GM23338 (cell line): Measurements from ENCODE around the gene DLGAP4. TPM values are rescaled to one million over a fixed set of nuclear protein-coding genes. Genes with fewer than 3 reads are reported as not detected.

Experiments used
- ATAC-seq: fragments of 200-7000 bp; cut with Tn5 transposase; 3 replicates; pipeline ENCODE4 v1.9.1; 2020
- DNase-seq: peaks from one replicate; pipeline ENCODE4 v3.0.0-alpha.2; 2015; ENCODE audit warnings: low spot score
- H2AFZ ChIP-seq: fragments of 200-600 bp; sonication (generic); 2 replicates; pipeline ENCODE4 v1.8.0; 2016; ENCODE audit warnings: antibody characterized with exemption, mild to moderate bottlenecking, moderate library complexity
- H3F3A ChIP-seq: fragments of 200-600 bp; sonication (generic); replicated peaks from 2 replicates; pipeline ENCODE4 v1.8.0; 2017; ENCODE audit warnings: antibody characterized with exemption, mixed run types, low read depth
- H3K27ac ChIP-seq: fragments of 200-600 bp; sonication (generic); 2 replicates; pipeline ENCODE4 v1.6.1; 2016; ENCODE audit warnings: low read depth
- H3K27me3 ChIP-seq: fragments of 200-600 bp; sonication (generic); 2 replicates; pipeline ENCODE4 v1.8.0; 2016; ENCODE audit warnings: mild to moderate bottlenecking, mixed run types, moderate library complexity; ENCODE audit not compliant: insufficient read depth
- H3K36me3 ChIP-seq: fragments of 200-600 bp; sonication (generic); 2 replicates; pipeline ENCODE4 v1.8.0; 2016; ENCODE audit warnings: mild to moderate bottlenecking; ENCODE audit not compliant: insufficient read depth
- H3K4me1 ChIP-seq: fragments of 200-600 bp; sonication (generic); 2 replicates; pipeline ENCODE4 v1.8.0; 2016; ENCODE audit warnings: mild to moderate bottlenecking, moderate library complexity; ENCODE audit not compliant: insufficient read depth
- H3K4me2 ChIP-seq: fragments of 200-600 bp; sonication (generic); 2 replicates; pipeline ENCODE4 v1.7.1; 2017; ENCODE audit warnings: mixed run types
- H3K4me3 ChIP-seq: fragments of 200-600 bp; sonication (generic); 2 replicates; pipeline ENCODE4 v1.6.1; 2016; ENCODE audit warnings: mixed run types
- H3K79me2 ChIP-seq: fragments of 200-600 bp; sonication (generic); replicated peaks from 2 replicates; pipeline ENCODE4 v1.8.0; 2017; ENCODE audit warnings: mild to moderate bottlenecking; ENCODE audit not compliant: insufficient read depth
- H3K9me2 ChIP-seq: fragments of 200-600 bp; sonication (generic); 2 replicates; pipeline ENCODE4 v1.8.0; 2017; ENCODE audit not compliant: insufficient read depth
- H4K20me1 ChIP-seq: fragments of 200-600 bp; sonication (generic); replicated peaks from 2 replicates; pipeline ENCODE4 v1.8.0; 2017; ENCODE audit warnings: mild to moderate bottlenecking; ENCODE audit not compliant: insufficient read depth
- H3K27ac Mint-ChIP-seq: 2 replicates; pipeline ENCODE4 v1.8.0; 2020; ENCODE audit warnings: inconsistent platforms, mild to moderate bottlenecking, moderate library complexity, mixed read lengths
- H3K27me3 Mint-ChIP-seq: 3 replicates; pipeline ENCODE4 v1.8.0; 2022; ENCODE audit warnings: low read depth, mild to moderate bottlenecking, moderate library complexity, mixed read lengths, inconsistent platforms; ENCODE audit not compliant: insufficient read depth, poor library complexity
- H3K36me3 Mint-ChIP-seq: 3 replicates; pipeline ENCODE4 v1.8.0; 2021; ENCODE audit warnings: low read depth, mild to moderate bottlenecking, inconsistent platforms, moderate library complexity, mixed read lengths
- H3K4me1 Mint-ChIP-seq: 3 replicates; pipeline ENCODE4 v1.8.0; 2020; ENCODE audit warnings: mild to moderate bottlenecking, inconsistent platforms, mixed read lengths
- H3K4me3 Mint-ChIP-seq: 3 replicates; pipeline ENCODE4 v1.8.0; 2021; ENCODE audit warnings: moderate library complexity, mild to moderate bottlenecking, inconsistent platforms, mixed read lengths
- H3K9me3 Mint-ChIP-seq: 3 replicates; pipeline ENCODE4 v1.8.0; 2020; ENCODE audit warnings: moderate library complexity, mild to moderate bottlenecking, inconsistent platforms, mixed read lengths
- CREB1 ChIP-seq: fragments of 250-450 bp; sonication (Bioruptor Pico); IDR thresholded peaks from 2 replicates; pipeline ENCODE4 v1.5.0; 2020; ENCODE audit warnings: low read depth, mild to moderate bottlenecking, moderate library complexity
- CTCF ChIP-seq, 2 experiments: fragments of 200-600 bp in 1 of 2; sonication (generic) in 1 of 2; conservative IDR thresholded peaks; 2 replicates each; pipeline versions ENCODE4 v1.5.1 to v1.6.1; 2016 to 2017; ENCODE audit warnings: antibody characterized with exemption in 2 of 2, low read depth in 2 of 2, mild to moderate bottlenecking in 2 of 2, moderate library complexity in 1 of 2
- EZH2 ChIP-seq: fragments of 200-600 bp; sonication (generic); IDR thresholded peaks from one replicate; pipeline ENCODE4 v1.8.0; 2017; ENCODE audit warnings: antibody characterized with exemption, mild to moderate bottlenecking, low read depth; ENCODE audit not compliant: unreplicated experiment
- EZH2phosphoT487 ChIP-seq: fragments of 200-600 bp; sonication (generic); IDR thresholded peaks from one replicate; pipeline ENCODE4 v1.8.1; 2018; ENCODE audit warnings: antibody characterized with exemption; ENCODE audit not compliant: unreplicated experiment
- JUNB ChIP-seq: IDR thresholded peaks from one replicate; pipeline ENCODE4 v1.6.1; 2016; ENCODE audit warnings: antibody characterized with exemption; ENCODE audit not compliant: unreplicated experiment
- NANOG ChIP-seq: IDR thresholded peaks from 2 replicates; pipeline ENCODE4 v1.6.1; 2016; ENCODE audit warnings: antibody characterized with exemption, borderline replicate concordance
- POLR2AphosphoS5 ChIP-seq: IDR thresholded peaks from 2 replicates; pipeline ENCODE4 v1.6.1; 2016; ENCODE audit warnings: antibody characterized with exemption, low read depth
- STAT1 ChIP-seq: IDR thresholded peaks from one replicate; pipeline ENCODE4 v1.6.1; 2016; ENCODE audit warnings: antibody characterized with exemption; ENCODE audit not compliant: unreplicated experiment
- ZNF114 ChIP-seq: fragments of 250-450 bp; sonication (Bioruptor Pico); IDR thresholded peaks from 2 replicates; pipeline ENCODE4 v1.5.0; 2020; ENCODE audit warnings: mild to moderate bottlenecking, moderate library complexity
- ZNF331 ChIP-seq: fragments of 250-450 bp; sonication (Bioruptor Pico); IDR thresholded peaks from 2 replicates; pipeline ENCODE4 v1.5.0; 2020; ENCODE audit warnings: low read depth, mild to moderate bottlenecking, moderate library complexity
- polyA plus RNA-seq: library from polyadenylated mRNA; unstranded; fragments of >200 nt; fragmentation: Nextera tagmentation; extraction: Ambion mirVana; gene quantifications from 2 replicates; pipeline ENCODE4 v1.2.1, GENCODE V29; 2016
- total RNA-seq: library from RNA; depleted of rRNA; stranded (reverse); fragments of >200 nt; shearing (Covaris generic); gene quantifications from 2 replicates; pipeline ENCODE4 v1.2.3, GENCODE V29; 2014
- TF ChIP-seq, protein P1 (sequence below): IDR thresholded peaks from 2 replicates; pipeline ENCODE4 v1.6.1; 2016; ENCODE audit warnings: antibody characterized with exemption
- TF ChIP-seq, protein P2 (sequence below): IDR thresholded peaks from one replicate; pipeline ENCODE4 v1.6.1; 2018; ENCODE audit warnings: antibody characterized with exemption; ENCODE audit not compliant: unreplicated experiment

DLGAP4 gene
- total and polyA plus RNA-seq, 2 experiments from 2014 or later, result 46.1 to 52.2 TPM

DNA sequence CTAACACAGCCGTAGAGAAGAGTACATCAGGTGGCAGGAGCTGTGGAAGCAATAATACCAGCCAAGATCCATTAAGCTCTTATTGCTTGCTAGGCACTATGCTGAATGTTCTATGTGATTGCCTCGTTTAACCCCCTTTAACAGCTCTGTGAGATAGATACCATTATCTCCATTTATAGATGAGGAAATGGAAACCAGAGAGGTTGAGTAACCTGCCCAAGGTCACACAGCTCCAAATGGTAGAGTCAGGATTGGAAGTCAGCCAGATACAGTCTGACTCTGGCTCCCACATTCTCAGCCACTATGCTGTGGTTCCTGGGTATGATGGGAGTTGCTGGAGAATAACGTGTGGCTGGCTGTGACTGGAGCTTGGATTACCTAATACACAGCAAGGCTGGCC, 92.4 kb downstream of the DLGAP4 start (continued):
- TF ChIP-seq, protein P1, sequence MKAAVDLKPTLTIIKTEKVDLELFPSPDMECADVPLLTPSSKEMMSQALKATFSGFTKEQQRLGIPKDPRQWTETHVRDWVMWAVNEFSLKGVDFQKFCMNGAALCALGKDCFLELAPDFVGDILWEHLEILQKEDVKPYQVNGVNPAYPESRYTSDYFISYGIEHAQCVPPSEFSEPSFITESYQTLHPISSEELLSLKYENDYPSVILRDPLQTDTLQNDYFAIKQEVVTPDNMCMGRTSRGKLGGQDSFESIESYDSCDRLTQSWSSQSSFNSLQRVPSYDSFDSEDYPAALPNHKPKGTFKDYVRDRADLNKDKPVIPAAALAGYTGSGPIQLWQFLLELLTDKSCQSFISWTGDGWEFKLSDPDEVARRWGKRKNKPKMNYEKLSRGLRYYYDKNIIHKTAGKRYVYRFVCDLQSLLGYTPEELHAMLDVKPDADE, result no peak
- TF ChIP-seq, protein P2, sequence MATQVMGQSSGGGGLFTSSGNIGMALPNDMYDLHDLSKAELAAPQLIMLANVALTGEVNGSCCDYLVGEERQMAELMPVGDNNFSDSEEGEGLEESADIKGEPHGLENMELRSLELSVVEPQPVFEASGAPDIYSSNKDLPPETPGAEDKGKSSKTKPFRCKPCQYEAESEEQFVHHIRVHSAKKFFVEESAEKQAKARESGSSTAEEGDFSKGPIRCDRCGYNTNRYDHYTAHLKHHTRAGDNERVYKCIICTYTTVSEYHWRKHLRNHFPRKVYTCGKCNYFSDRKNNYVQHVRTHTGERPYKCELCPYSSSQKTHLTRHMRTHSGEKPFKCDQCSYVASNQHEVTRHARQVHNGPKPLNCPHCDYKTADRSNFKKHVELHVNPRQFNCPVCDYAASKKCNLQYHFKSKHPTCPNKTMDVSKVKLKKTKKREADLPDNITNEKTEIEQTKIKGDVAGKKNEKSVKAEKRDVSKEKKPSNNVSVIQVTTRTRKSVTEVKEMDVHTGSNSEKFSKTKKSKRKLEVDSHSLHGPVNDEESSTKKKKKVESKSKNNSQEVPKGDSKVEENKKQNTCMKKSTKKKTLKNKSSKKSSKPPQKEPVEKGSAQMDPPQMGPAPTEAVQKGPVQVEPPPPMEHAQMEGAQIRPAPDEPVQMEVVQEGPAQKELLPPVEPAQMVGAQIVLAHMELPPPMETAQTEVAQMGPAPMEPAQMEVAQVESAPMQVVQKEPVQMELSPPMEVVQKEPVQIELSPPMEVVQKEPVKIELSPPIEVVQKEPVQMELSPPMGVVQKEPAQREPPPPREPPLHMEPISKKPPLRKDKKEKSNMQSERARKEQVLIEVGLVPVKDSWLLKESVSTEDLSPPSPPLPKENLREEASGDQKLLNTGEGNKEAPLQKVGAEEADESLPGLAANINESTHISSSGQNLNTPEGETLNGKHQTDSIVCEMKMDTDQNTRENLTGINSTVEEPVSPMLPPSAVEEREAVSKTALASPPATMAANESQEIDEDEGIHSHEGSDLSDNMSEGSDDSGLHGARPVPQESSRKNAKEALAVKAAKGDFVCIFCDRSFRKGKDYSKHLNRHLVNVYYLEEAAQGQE, result no peak
- TF ChIP-seq ZNF114 (CRISPR knock-in tag) (no peak), CREB1 (no peak), POLR2AphosphoS5 (no peak), JUNB (no peak), NANOG (no peak)

- H3K4me2 ChIP-seq, result no peak overlapping the region
Observed at GRCh38 chr20:36399147-36399968, 93.2 kb downstream of the DLGAP4 start.

More at GRCh38 chr20:36399147-36399968, 93.2 kb downstream of the DLGAP4 start:
- no peaks in the 10 kb centered on the region; the same call in 2 of the 3 replicates for H3K9me3 Mint-ChIP-seq
- Histone ChIP-seq H4K20me1 (peaks cover 3% of the 10 kb centered on the region; the same call in 1 of the 2 replicates), H3K36me3 (no peaks in the 10 kb centered on the region), H2AFZ (peak overlapping the region; percentile 54; the same call in 1 of the 2 replicates), H3K4me1 (peaks cover 9% of the 10 kb centered on the region), H3K79me2 (no peaks in the 10 kb centered on the region), H3K27me3 (no peaks in the 10 kb centered on the region), H3K27ac (no peak overlapping the region), H3K9me2 (no peaks in the 10 kb centered on the region), H3K4me3 (no peak overlapping the region), H3F3A (no peaks in the 10 kb centered on the region)
- no peak overlapping the region for H3K27ac Mint-ChIP-seq
- H3K36me3 Mint-ChIP-seq, result no peaks in the 10 kb centered on the region; the same call in 2 of the 3 replicates
- H3K27me3 Mint-ChIP-seq, result peaks cover 12% of the 10 kb centered on the region
- ATAC-seq (peak; percentile 91), DNase-seq (peak; percentile 98)
- H3K4me1 Mint-ChIP-seq, result peaks cover 16% of the 10 kb centered on the region
- H3K4me3 Mint-ChIP-seq, result no peak overlapping the region
- no peak for TF ChIP-seq EZH2
- TF ChIP-seq EZH2phosphoT487, result no peak
- TF ChIP-seq CREB1, result 0 out of 2 replicates have a peak, but pooled peaks have one; percentile 56
- TF ChIP-seq, protein P2, result peak; percentile 24
- TF ChIP-seq STAT1, result no peak
- no peak for TF ChIP-seq ZNF331 (CRISPR knock-in tag)
- TF ChIP-seq, protein P1, result no peak
- peak; percentile 89 to 93 for TF ChIP-seq CTCF (conservative IDR thresholded peaks at IDR 0.05; ENCODE audit: low read depth in 2 of 2)
- TF ChIP-seq JUNB, result no peak
- TF ChIP-seq ZNF114 (CRISPR knock-in tag), result no peak
